Uterus (tissue), 2 donors: Measurements from ENCODE around the gene RAB6A.

Source experiments
- POLR2A ChIP-seq, 2 donors: fragments of 450-650 bp; IDR thresholded peaks; one replicate each; pipeline ENCODE4 v1.6.1; 2016; ENCODE audit warnings: antibody characterized with exemption in 2 of 2, mild to moderate bottlenecking in 1 of 2, moderate library complexity in 1 of 2
- TF ChIP-seq, protein P1 (sequence below), 4 experiments: fragments of 200-600 bp in 2 of 4; fragments of 450-650 bp in 2 of 4; sonication (generic) in 2 of 4; IDR thresholded peaks; one replicate each; pipeline ENCODE4 v1.5.1; 2016 to 2019; ENCODE audit warnings: antibody characterized with exemption in 4 of 4, mild to moderate bottlenecking in 2 of 4, moderate library complexity in 1 of 4

- TF ChIP-seq, protein P1, sequence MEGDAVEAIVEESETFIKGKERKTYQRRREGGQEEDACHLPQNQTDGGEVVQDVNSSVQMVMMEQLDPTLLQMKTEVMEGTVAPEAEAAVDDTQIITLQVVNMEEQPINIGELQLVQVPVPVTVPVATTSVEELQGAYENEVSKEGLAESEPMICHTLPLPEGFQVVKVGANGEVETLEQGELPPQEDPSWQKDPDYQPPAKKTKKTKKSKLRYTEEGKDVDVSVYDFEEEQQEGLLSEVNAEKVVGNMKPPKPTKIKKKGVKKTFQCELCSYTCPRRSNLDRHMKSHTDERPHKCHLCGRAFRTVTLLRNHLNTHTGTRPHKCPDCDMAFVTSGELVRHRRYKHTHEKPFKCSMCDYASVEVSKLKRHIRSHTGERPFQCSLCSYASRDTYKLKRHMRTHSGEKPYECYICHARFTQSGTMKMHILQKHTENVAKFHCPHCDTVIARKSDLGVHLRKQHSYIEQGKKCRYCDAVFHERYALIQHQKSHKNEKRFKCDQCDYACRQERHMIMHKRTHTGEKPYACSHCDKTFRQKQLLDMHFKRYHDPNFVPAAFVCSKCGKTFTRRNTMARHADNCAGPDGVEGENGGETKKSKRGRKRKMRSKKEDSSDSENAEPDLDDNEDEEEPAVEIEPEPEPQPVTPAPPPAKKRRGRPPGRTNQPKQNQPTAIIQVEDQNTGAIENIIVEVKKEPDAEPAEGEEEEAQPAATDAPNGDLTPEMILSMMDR (IDR thresholded peaks at IDR 0.05) = no peak
- no peak for TF ChIP-seq POLR2A (IDR thresholded peaks at IDR 0.05)
Observed at GRCh38 chr11:73659961-73660360, 100.9 kb downstream of the RAB6A start.
